Measurements from ENCODE around the gene ANKRD37.

DNA sequence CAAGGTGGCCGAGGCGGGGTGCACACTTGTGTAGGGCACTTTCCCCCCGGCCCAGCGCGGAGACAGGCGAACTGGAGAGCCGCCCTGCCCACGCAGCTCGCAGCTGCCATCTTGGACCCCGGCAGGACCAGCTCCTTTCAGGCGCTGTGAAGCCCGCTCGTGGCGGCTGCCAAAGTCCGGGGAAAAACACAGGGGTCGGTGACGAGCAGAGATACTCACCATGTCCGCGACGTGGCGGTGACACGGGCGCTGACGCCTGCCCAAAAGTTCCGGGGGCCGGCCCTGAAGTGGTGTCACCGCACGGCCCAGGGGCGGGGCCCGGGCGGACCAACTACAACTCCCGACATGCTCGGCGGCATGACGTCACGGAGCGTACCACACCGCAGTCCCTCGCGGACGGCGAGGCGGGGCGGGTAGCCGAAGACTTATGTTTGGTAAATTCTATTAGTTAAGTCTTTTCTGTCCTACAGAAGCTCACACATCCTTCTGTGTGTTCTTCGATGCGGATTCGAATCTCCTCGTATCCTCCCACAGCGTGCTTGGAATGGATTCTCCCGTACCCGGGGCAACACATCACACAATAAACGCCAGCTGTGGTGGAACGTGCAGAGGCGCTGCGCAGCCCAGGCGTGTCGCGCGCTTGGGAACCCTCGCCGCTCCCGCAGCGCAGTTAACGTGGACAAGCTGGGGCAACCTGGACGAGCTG, 29.2 kb downstream of the ANKRD37 start, which contains the start of gene UFSP2:
- no peak for TF ChIP-seq EZH2 (IDR thresholded peaks at IDR 0.05)
- no peak for TF ChIP-seq EZH2phosphoT487 (IDR thresholded peaks at IDR 0.05)

Data from neural progenitor cell (in vitro differentiated cells).